Posterior vena cava (tissue), 2 donors: ENCODE data around the gene TM4SF20. TPM values are rescaled to one million over a fixed set of nuclear protein-coding genes. Genes with fewer than 3 reads are reported as not detected.
"Not testable (repeated sequence)": the region's sequence is repeated elsewhere in the genome, so short reads cannot be mapped to it uniquely, and the experiment has no call there.

Source experiments
- DNase-seq: peaks from one replicate; pipeline ENCODE4 v3.0.0-alpha.2; 2020; ENCODE audit warnings: low spot score
- intact Hi-C, 2 donors: fragments of 100-400 bp; cut with DNase I; formaldehyde crosslinking; loops; one replicate each; pipeline versions ENCODE4 v1.14.1 to v1.14.2; 2022 to 2023
- total RNA-seq, 2 donors: library from RNA; stranded (reverse); fragmentation: NEBNext Ultra II Directional; extraction: Animal tissue kit (Norgen Biotek cat#: 25700); gene quantifications; one replicate each; pipeline ENCODE4 v1.2.1, GENCODE V29; 2021
- donor health status: DM: yes; HTN: yes; CAD: no.
- donor health status: DM: yes; HTN: yes; CAD: no.

TM4SF20 gene
- total RNA-seq, 2 donors from 2014 or later: 0.10 TPM; not detected in 1

- intact Hi-C loops: no loop called here
- DNase-seq: no peak
These were observed 5.7 kb downstream of the TM4SF20 start for GRCh38 chr2:227373389-227373788.

GRCh38 chr2:227370791-227371312 lies 8.3 kb downstream of the TM4SF20 start:
- no peak for DNase-seq

GRCh38 chr2:227370092-227370491 lies 9.0 kb downstream of the TM4SF20 start:
- intact Hi-C loops: no loop called here
- no peak for DNase-seq

More at GRCh38 chr2:227370791-227371312, 8.3 kb downstream of the TM4SF20 start:
- intact Hi-C loops: no loop called here

- no peak for DNase-seq
- intact Hi-C loops: no loop called here
These were observed 10.5 kb downstream of the TM4SF20 start for GRCh38 chr2:227368574-227368973.

- intact Hi-C loops: no loop called here
- no peak for DNase-seq
These were observed 11.7 kb downstream of the TM4SF20 start for GRCh38 chr2:227367427-227367795.

GRCh38 chr2:227366769-227367426 lies 12.2 kb downstream of the TM4SF20 start:
- intact Hi-C loops: no loop called here
- DNase-seq: no peak

- no peak for DNase-seq
- intact Hi-C loops: no loop called here
These were observed 13.3 kb downstream of the TM4SF20 start for GRCh38 chr2:227365833-227366232.

GRCh38 chr2:227364585-227365263 lies 14.4 kb downstream of the TM4SF20 start:
- intact Hi-C loops, DNase-seq: not testable (repeated sequence)

- intact Hi-C loops: no loop called here
- DNase-seq: no peak
These were observed 15.3 kb downstream of the TM4SF20 start for GRCh38 chr2:227363756-227364155.

GRCh38 chr2:227360351-227360750 lies 18.8 kb downstream of the TM4SF20 start:
- intact Hi-C loops: no loop called here
- DNase-seq: no peak

GRCh38 chr2:227351639-227352038 lies 27.5 kb downstream of the TM4SF20 start:
- intact Hi-C loops: no loop called here

GRCh38 chr2:227349989-227350612 lies 29.0 kb downstream of the TM4SF20 start:
- intact Hi-C loops: no loop called here

More at GRCh38 chr2:227351639-227352038, 27.5 kb downstream of the TM4SF20 start:
- DNase-seq: no peak

GRCh38 chr2:227348324-227348723 lies 30.8 kb downstream of the TM4SF20 start:
- intact Hi-C loops: no loop called here
- no peak for DNase-seq

More at GRCh38 chr2:227349989-227350612, 29.0 kb downstream of the TM4SF20 start:
- no peak for DNase-seq

- intact Hi-C loops: no loop called here
These were observed 32.0 kb downstream of the TM4SF20 start for GRCh38 chr2:227347117-227347516.

GRCh38 chr2:227344231-227344630 lies 34.9 kb downstream of the TM4SF20 start:
- intact Hi-C loops: no loop called here
- DNase-seq: no peak

More at GRCh38 chr2:227347117-227347516, 32.0 kb downstream of the TM4SF20 start:
- DNase-seq: no peak

GRCh38 chr2:227341553-227341952 lies 37.6 kb downstream of the TM4SF20 start:
- intact Hi-C loops: no loop called here
- DNase-seq: no peak

- intact Hi-C loops: no loop called here
- DNase-seq: no peak
These were observed 39.0 kb downstream of the TM4SF20 start for GRCh38 chr2:227340106-227340505.

- intact Hi-C loops: no loop called here
These were observed 40.0 kb downstream of the TM4SF20 start for GRCh38 chr2:227339098-227339599.

GRCh38 chr2:227337442-227337841 lies 41.7 kb downstream of the TM4SF20 start:
- intact Hi-C loops: no loop called here
- DNase-seq: no peak

More at GRCh38 chr2:227339098-227339599, 40.0 kb downstream of the TM4SF20 start:
- DNase-seq: no peak

- DNase-seq: no peak
- intact Hi-C loops: no loop called here
These were observed 43.4 kb downstream of the TM4SF20 start for GRCh38 chr2:227335713-227336112.
